GM21381 (cell line): ENCODE results near the gene SMIM1.
"Not testable (repeated sequence)": the region's sequence is repeated elsewhere in the genome, so short reads cannot be mapped to it uniquely, and the experiment has no call there.

Experiments
- ATAC-seq: cut with Tn5 transposase; IDR thresholded peaks from one replicate; pipeline ENCODE4 v1.9.1; 2021; ENCODE audit warnings: mild to moderate bottlenecking, moderate library complexity; ENCODE audit not compliant: unreplicated experiment

SMIM1 gene

GRCh38 chr1:3772715-3773571 is at the start of gene SMIM1:
Gene SMIM1 (plus strand): TSS chr1:3772749. CDS start chr1:3775374, 2,625 bp downstream.
- peak; percentile 10 for ATAC-seq

- no peak for ATAC-seq
Measured at GRCh38 chr1:3722846-3723245, 49.7 kb upstream of the SMIM1 start.

GRCh38 chr1:3724416-3725030 is 48.0 kb upstream of the SMIM1 start:
- not testable (repeated sequence) for ATAC-seq

GRCh38 chr1:3725366-3725765 is 47.2 kb upstream of the SMIM1 start:
- ATAC-seq: no peak

GRCh38 chr1:3727042-3727824 is 45.3 kb upstream of the SMIM1 start:
- no peak for ATAC-seq

- no peak for ATAC-seq
Measured at GRCh38 chr1:3727825-3728776, 44.4 kb upstream of the SMIM1 start.

- no peak for ATAC-seq
Measured at GRCh38 chr1:3729594-3730542, 42.7 kb upstream of the SMIM1 start.

- no peak for ATAC-seq
Measured at GRCh38 chr1:3730543-3731247, 41.9 kb upstream of the SMIM1 start.

- ATAC-seq: no peak
Measured at GRCh38 chr1:3731583-3732433, 40.7 kb upstream of the SMIM1 start.

- no peak for ATAC-seq
Measured at GRCh38 chr1:3732434-3733093, 40.0 kb upstream of the SMIM1 start.

- ATAC-seq: no peak
Measured at GRCh38 chr1:3733094-3733882, 39.3 kb upstream of the SMIM1 start.

GRCh38 chr1:3733883-3734589 is 38.5 kb upstream of the SMIM1 start:
- ATAC-seq: no peak

- ATAC-seq: no peak
Measured at GRCh38 chr1:3734602-3735001, 37.9 kb upstream of the SMIM1 start.

GRCh38 chr1:3735027-3735681 is 37.4 kb upstream of the SMIM1 start:
- ATAC-seq: no peak

GRCh38 chr1:3735688-3736087 is 36.9 kb upstream of the SMIM1 start:
- no peak for ATAC-seq
